ENCODE data around the gene PLA2G6. TPM values are rescaled to one million over a fixed set of nuclear protein-coding genes. Genes with fewer than 3 reads are reported as not detected.

The PLA2G6 gene
- total and polyA plus RNA-seq, 8 donors, result 6.0 to 68.3 (median 25.8) TPM

GRCh38 chr22:38107692-38108515 lies 73.7 kb downstream of the PLA2G6 start:
- Histone ChIP-seq H3K27me3 (no peaks in the 10 kb centered on the region), H3K27ac (peak overlapping the region in 3 of 5 donors; percentile 8 to 57 (median 53)), H3K4me3 (no peak overlapping the region), H3K9me3 (no peaks in the 10 kb centered on the region), H3K36me3 (peaks cover 0 to 29% (median 2%) of the 10 kb centered on the region in 4 donors), H3K4me1 (peaks cover 9 to 49% (median 29%) of the 10 kb centered on the region in 4 donors)
- DNase-seq, result peak; percentile 40 to 84
- peak in 1 of 3 donors; percentile 40 for TF ChIP-seq POLR2AphosphoS5 (IDR thresholded peaks at IDR 0.05)
- no peak for TF ChIP-seq CTCF (IDR thresholded peaks at IDR 0.05)
- no peak for TF ChIP-seq EP300 (IDR thresholded peaks at IDR 0.05)
- TF ChIP-seq POLR2A (IDR thresholded peaks at IDR 0.05), result no peak
- intact Hi-C loops (cut with DNase I; ENCODE audit: low total_unique reads), result no loop called here
- 41 to 62% (median 50%) methylated on average over 13 to 17 of the region's 17 CpGs for WGBS, 5 donors

- H3K27ac ChIP-seq, result peak overlapping the region in 2 of 5 donors; percentile 8 to 53
- DNase-seq, result no peak
- peaks cover 0 to 24% (median 0%) of the 10 kb centered on the region in 4 donors for H3K36me3 ChIP-seq
- 75 to 85% (median 80%) methylated on average over 16 to 17 of the region's 17 CpGs for WGBS, 5 donors
- no peaks in the 10 kb centered on the region for H3K9me3 ChIP-seq
- intact Hi-C loops (cut with DNase I; ENCODE audit: low total_unique reads), result no loop called here
- no peak for TF ChIP-seq POLR2A (IDR thresholded peaks at IDR 0.05)
- no peak for TF ChIP-seq EP300 (IDR thresholded peaks at IDR 0.05)
- TF ChIP-seq POLR2AphosphoS5 (IDR thresholded peaks at IDR 0.05), result no peak
- TF ChIP-seq CTCF (IDR thresholded peaks at IDR 0.05), result no peak
- H3K27me3 ChIP-seq, result no peaks in the 10 kb centered on the region
- peaks cover 9 to 44% (median 29%) of the 10 kb centered on the region in 4 donors for H3K4me1 ChIP-seq
- no peak overlapping the region for H3K4me3 ChIP-seq
Observed at GRCh38 chr22:38106814-38107578, 74.6 kb downstream of the PLA2G6 start.

GRCh38 chr22:38104084-38104483 lies 77.5 kb downstream of the PLA2G6 start:
- no peaks in the 10 kb centered on the region for H3K27me3 ChIP-seq
- peaks cover 0 to 15% (median 0%) of the 10 kb centered on the region in 4 donors for H3K36me3 ChIP-seq
- intact Hi-C loops (cut with DNase I; ENCODE audit: low total_unique reads), result no loop called here
- H3K27ac ChIP-seq, result no peak overlapping the region
- H3K4me1 ChIP-seq, result peaks cover 0 to 19% (median 13%) of the 10 kb centered on the region in 4 donors
- TF ChIP-seq CTCF (IDR thresholded peaks at IDR 0.05) (no peak), POLR2A (IDR thresholded peaks at IDR 0.05) (no peak), EP300 (IDR thresholded peaks at IDR 0.05) (no peak), POLR2AphosphoS5 (IDR thresholded peaks at IDR 0.05) (no peak)
- no peak for DNase-seq
- WGBS, 5 donors, result 75 to 85% (median 85%) methylated on average over 6 of the region's 6 CpGs
- H3K9me3 ChIP-seq, result no peaks in the 10 kb centered on the region
- no peak overlapping the region for H3K4me3 ChIP-seq

- intact Hi-C loops (cut with DNase I; ENCODE audit: low total_unique reads), result no loop called here
- Histone ChIP-seq H3K36me3 (peaks cover 0 to 10% (median 0%) of the 10 kb centered on the region in 4 donors), H3K27me3 (no peaks in the 10 kb centered on the region), H3K27ac (no peak overlapping the region), H3K4me3 (no peak overlapping the region), H3K9me3 (no peaks in the 10 kb centered on the region), H3K4me1 (peaks cover 0 to 18% (median 13%) of the 10 kb centered on the region in 4 donors)
- no peak for DNase-seq
- TF ChIP-seq EP300 (IDR thresholded peaks at IDR 0.05), result no peak
- TF ChIP-seq POLR2A (IDR thresholded peaks at IDR 0.05), result no peak
- TF ChIP-seq POLR2AphosphoS5 (IDR thresholded peaks at IDR 0.05), result no peak
- no peak for TF ChIP-seq CTCF (IDR thresholded peaks at IDR 0.05)
- 73 to 83% (median 79%) methylated on average over 8 of the region's 8 CpGs for WGBS, 5 donors
Observed at GRCh38 chr22:38103641-38104040, 78.0 kb downstream of the PLA2G6 start.

Measured in stomach (tissue), 9 donors.